ENCODE measurements around the gene TPSD1.
"Not testable (repeated sequence)": the region's sequence is repeated elsewhere in the genome, so short reads cannot be mapped to it uniquely, and the experiment has no call there.

The TPSD1 gene

DNA sequence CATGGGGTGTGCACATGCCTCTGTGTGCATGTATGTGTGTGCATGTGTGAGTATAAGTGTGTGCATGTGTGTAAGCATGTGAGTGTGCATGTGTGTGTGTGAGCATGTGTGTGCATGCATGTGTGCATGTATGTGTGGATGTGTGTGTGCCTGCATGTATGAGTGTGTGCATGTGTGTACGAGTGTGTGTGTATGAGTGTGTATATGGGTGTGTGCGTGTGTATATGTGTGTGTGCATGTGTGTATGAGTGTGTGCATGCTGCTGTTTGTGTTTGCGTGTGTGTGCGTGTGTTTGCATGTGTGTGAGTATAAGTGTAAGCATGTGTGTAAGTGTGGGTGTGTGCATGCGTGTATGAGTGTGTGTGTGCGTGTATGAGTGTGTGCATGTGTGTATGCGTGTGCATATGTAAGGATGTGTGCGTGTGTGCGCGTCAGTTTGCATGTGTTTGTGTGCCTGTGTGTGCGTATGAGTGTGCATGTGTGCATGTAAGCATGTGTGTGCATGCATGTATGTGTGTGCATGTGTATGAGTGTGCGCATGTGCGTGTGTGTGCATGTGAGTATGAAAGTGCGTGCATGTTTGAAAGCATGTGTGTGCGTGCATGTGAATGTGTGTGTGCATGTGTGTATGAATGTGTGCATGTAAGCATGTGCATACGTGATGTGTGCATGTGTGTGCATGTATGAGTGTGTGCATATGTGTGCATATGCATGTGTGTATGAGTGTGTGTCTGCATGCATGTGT is 8.6 kb downstream of the TPSD1 start:
- no peak for DNase-seq

DNA sequence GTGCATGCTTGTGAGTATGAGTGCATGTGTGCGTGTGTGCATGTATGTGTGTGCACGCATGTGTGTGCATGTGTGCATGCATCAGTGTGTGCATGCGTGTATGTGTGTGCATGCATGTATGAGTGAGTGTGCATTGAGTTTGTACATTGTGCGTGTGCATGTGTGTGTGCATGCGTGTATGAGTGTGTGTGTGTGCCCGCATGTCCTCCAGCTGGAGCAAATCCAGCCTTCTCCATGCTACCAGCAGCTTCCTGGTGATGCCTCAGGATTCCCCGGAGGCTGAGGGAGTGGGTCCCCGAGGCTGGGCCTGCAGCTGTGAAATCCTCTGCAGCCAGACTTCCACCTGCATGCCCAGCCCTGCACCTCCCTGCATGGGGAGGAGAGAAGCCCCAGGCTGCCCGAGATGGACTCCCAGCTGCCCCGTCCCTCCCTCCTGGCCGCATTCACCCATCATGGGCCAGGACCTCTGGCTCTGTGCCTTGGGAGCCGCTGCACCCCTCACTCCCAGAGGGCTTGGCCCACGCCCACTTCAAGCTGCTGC is 9.3 kb downstream of the TPSD1 start:
- no peak for DNase-seq

- DNase-seq: no peak
Observed at GRCh38 chr16:1265826-1266225, 10.0 kb downstream of the TPSD1 start.

GRCh38 chr16:1269418-1269817 is 13.5 kb downstream of the TPSD1 start:
- not testable (repeated sequence) for DNase-seq

GRCh38 chr16:1271380-1271723 is 15.5 kb downstream of the TPSD1 start:
- DNase-seq: no peak

DNA sequence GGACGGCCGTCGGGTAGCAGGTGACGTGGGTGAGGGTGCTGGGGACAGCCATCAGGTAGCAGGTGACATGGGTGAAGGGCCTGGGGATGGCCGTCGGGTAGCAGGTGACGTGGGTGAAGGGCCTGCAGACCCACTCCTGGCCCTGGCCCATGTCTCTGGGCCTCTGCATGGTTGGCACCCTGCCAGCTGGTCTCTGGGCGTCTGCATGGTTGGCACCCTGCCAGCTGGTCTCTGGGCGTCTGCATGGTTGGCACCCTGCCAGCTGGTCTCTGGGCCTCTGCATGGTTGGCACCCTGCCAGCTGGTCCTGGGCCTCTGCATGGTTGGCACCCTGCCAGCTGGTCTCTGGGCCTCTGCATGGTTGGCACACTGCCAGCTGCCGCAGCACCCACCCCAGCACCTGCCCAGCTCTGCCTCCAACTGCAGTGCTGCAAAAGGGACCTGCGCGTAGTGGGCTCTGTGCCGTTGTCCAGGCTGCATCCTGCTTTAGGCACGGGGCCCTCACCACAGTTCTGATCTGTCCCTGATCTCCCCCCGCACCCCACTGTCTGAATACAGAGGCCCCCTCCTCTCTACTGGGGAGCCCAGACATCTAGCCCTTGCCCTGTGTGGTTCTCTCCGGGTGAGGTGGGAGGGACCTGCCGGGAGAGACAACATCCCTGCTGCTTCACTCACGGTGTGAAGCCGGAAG is 16.0 kb downstream of the TPSD1 start:
- DNase-seq: not testable (repeated sequence)

GRCh38 chr16:1272453-1273198 is 16.8 kb downstream of the TPSD1 start:
- no peak for DNase-seq

DNA sequence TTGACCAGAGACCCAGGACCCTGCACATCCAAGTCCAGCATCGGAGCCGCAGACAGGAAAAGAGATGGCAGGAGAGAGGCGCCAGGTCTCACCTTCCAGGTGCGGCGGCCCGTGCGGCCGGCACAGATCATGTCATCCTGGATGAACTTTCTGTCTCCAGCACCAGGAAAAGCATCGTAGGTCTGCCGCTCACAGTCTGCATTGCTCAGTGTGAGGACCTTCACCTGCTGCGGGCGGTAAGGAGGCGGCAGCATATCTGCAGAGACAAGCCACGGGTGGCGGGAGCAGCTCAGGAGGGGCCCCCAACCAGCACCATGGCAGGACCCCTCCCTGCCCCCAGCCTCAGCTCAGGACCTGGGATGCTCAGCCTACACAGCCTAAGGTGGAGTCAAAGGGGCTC is 17.9 kb downstream of the TPSD1 start:
- no peak for DNase-seq

DNA sequence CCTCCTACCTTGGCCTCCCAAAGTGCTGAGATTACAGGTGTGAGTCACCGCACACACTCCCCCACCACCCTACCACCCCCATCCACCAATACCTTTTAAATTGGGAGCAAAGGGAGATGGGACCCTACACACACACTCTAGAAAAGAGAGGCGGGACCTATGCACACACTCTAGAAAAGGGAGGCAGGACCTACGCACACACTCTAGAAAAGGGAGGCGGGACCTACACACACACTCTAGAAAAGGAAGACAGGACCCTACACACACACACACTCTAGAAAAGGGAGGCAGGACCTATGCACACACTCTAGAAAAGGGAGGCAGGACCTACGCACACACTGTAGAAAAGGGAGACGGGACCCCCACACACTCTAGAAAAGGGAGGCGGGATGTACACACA is 18.9 kb downstream of the TPSD1 start:
- DNase-seq: no peak

- DNase-seq: no peak
Observed at GRCh38 chr16:1275791-1276579, 20.1 kb downstream of the TPSD1 start.

DNA sequence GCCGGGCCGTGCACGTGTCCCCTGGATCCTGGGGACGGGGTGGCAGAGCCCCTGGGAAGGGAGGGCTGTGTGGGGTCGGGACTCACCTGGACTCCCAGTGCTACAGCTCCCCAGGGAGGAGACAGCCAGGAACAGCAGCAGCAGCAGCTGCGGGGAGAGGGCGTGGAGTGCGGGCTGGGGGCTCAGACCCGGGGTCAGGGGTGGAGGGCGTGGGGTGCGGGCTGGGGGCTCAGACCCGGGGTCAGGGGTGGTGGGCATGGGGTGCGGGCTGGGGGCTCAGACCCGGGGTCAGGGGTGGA is 20.7 kb downstream of the TPSD1 start:
- no peak for DNase-seq

GRCh38 chr16:1277151-1277598 is 21.3 kb downstream of the TPSD1 start:
- DNase-seq: no peak

DNA sequence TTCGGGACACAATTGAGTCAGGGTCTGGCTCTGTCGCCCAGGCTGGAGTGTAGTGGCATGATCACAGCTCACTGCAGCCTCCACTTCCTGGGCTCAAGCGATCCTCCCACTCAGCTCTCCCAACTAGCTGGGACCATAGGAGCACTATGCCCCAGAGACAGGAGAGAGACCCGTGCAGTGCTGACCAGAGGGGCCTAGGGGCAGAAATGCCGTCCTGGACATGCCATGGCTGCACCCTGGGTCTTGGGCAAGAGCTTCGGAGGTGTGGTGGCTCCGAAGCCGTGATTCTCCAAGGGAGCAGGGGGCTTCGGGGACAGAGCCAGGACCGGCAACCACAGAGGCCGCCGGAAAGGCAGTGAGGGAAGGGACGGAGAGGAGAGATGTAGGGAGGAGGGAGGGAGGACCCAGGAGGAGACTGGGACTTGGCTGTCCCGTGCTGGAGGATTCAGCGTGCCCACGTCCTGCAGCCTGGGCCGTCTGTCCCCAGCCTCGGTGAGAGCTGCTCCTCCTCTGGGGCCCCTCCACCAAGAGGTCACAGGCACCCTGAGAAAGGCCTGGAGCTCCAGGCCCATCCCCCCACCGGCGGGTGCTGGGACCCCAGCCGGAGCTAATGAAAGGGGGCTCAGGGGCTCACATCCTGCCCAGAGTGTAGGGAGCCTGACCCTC is 21.9 kb downstream of the TPSD1 start:
- DNase-seq: no peak

GRCh38 chr16:1278477-1278876 is 22.6 kb downstream of the TPSD1 start:
- DNase-seq: no peak

- DNase-seq: no peak
Observed at GRCh38 chr16:1279081-1279944, 23.4 kb downstream of the TPSD1 start.

- no peak for DNase-seq
Observed at GRCh38 chr16:1279945-1280589, 24.2 kb downstream of the TPSD1 start.

DNA sequence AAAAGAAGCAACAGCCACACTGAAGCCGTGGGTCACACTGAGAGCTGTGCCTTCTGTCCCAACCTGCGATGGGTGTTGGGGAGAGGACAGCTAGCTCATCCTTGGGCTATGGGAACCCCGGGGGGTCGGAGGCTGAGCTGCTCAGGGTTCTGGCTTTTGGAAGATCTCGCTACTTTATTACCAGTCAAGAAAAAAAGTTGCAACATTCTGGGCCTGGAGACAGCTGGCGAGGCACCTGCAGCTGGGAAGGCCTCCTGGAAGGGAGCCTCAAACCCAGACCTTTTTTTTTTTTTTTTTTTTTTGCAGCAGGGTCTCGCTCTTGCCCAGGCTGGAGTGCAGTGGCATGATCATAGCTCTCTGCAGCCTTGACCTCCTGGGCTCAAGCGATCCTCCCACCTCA is 24.9 kb downstream of the TPSD1 start:
- DNase-seq: no peak

- no peak for DNase-seq
Observed at GRCh38 chr16:1281517-1281916, 25.6 kb downstream of the TPSD1 start.

DNA sequence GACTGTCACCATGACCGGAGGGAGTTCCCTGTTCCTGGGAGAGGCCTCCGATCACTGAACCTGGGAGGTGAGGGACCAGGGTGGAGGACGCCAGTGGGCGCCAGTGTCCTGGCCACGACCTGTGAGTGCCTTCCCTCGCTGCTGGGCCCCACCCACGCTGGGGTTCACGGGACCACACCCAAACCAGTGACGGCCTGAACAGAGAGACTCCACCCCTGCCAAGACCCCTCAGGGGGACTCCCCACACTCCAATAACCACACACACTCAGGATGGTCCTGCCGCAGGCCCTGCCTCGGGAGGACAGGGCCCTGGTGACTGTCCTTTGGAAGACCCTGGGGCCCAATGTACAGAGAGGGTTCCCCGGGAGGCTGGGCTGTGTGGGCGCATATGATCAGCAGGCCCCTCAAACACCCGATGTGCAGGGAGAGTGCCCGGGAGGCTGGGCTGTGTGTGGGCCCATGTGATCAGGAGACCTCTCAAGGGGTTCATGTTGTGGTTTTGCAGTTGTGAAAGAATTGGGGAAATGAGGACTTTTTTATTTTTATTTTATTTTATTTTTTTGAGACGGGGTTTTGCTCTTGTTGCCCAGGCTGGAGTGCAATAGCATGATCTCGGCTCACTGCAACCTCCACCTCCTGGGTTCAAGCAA is 26.6 kb downstream of the TPSD1 start:
- no peak for DNase-seq

DNA sequence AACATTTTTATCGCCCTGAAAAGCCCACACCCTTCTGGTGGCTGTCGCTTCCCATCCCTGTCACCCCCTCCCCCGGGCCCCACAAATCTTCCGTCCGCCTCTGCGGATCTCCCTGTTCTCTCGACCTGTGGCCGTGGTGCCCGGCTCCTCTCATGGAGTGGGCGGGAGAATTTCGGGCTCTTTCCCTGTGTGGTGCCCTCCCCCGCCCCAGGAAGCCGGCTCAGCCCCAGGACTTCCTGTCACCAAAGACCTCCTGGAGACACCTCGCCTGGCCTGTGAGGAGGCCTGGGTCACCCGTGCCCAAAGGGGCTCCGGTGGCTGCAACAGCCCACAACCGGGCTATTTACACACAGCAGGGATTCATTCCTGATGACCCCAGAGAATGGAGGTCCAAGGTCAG is 27.4 kb downstream of the TPSD1 start:
- DNase-seq: no peak

All from activated naive CD4-positive, alpha-beta T cell treated with anti-CD3 and anti-CD28 coated beads, Interleukin-2, amount 50 U/mL, for 16 hours (primary cell).